K562 (cell line): Measurements from ENCODE around the gene PSMC3IP. TPM values are rescaled to one million over a fixed set of nuclear protein-coding genes. Genes with fewer than 3 reads are reported as not detected.
A peak's percentile ranks its signal among the peaks of the same experiment; 100 is the strongest.

Experiments used
- ASH1L ChIP-seq: fragments of 450-650 bp; IDR thresholded peaks from 2 replicates; pipeline ENCODE4 v1.6.1; 2018; ENCODE audit warnings: borderline replicate concordance, mild to moderate bottlenecking, low read depth; ENCODE audit not compliant: partially characterized antibody
- CBX1 ChIP-seq: sonication (generic); IDR thresholded peaks from 2 replicates; pipeline ENCODE4 v1.6.1; 2016; ENCODE audit warnings: antibody characterized with exemption, low read depth, mild to moderate bottlenecking
- CBX8 ChIP-seq: fragments of 200-600 bp; sonication (generic); IDR thresholded peaks from 2 replicates; pipeline ENCODE4 v1.6.1; 2012; ENCODE audit warnings: borderline replicate concordance, mixed run types, low read depth, mild to moderate bottlenecking, moderate library complexity, mixed read lengths, low read length, control low read depth, inconsistent platforms; ENCODE audit not compliant: poor library complexity, severe bottlenecking; ENCODE audit errors: extremely low read depth
- CEBPB ChIP-seq: fragments of 450-650 bp; IDR thresholded peaks from 2 replicates; pipeline ENCODE4 v1.6.1; 2016; ENCODE audit warnings: missing genetic modification characterization, missing compliant biosample characterization
- CHCHD3 ChIP-seq: fragments of 250-450 bp; sonication (Bioruptor Pico); IDR thresholded peaks from 2 replicates; pipeline ENCODE4 v2.1.2; 2022; ENCODE audit warnings: mild to moderate bottlenecking
- DACH1 ChIP-seq: fragments of 450-650 bp; IDR thresholded peaks from 2 replicates; pipeline ENCODE4 v1.6.1; 2018; ENCODE audit not compliant: partially characterized antibody
- DDX20 ChIP-seq: fragments of 450-650 bp; IDR thresholded peaks from 2 replicates; pipeline ENCODE4 v1.6.1; 2016; ENCODE audit warnings: missing genetic modification characterization, low read depth, mild to moderate bottlenecking, missing compliant biosample characterization, moderate library complexity
- DMBX1 ChIP-seq: fragments of 250-450 bp; sonication (Bioruptor Pico); IDR thresholded peaks from 2 replicates; pipeline ENCODE4 v1.8.0; 2022; ENCODE audit warnings: inconsistent platforms, mild to moderate bottlenecking, moderate library complexity, borderline replicate concordance
- ETV6 ChIP-seq, 3 experiments: fragments of 150-350 bp in 1 of 3; sonication (generic) in 1 of 3; formaldehyde crosslinking in 1 of 3; IDR thresholded peaks; 2 replicates each; pipeline versions ENCODE4 v1.6.1 to v1.8.0; 2014 to 2022; ENCODE audit warnings: borderline replicate concordance in 2 of 3, low read depth in 2 of 3, antibody characterized with exemption in 1 of 3, low read length in 1 of 3, mild to moderate bottlenecking in 1 of 3, missing genetic modification reagents in 1 of 3
- GABPA ChIP-seq: fragments of 200-800 bp; sonication (Bioruptor generic); conservative IDR thresholded peaks from 2 replicates; pipeline ENCODE4 v1.6.1; 2016; ENCODE audit warnings: low read depth, missing genetic modification characterization, missing compliant biosample characterization
- MBD2 ChIP-seq: sonication (generic); IDR thresholded peaks from 2 replicates; pipeline ENCODE4 v1.6.1; 2016; ENCODE audit warnings: low read depth, borderline replicate concordance
- NFRKB ChIP-seq: fragments of 450-650 bp; IDR thresholded peaks from 2 replicates; pipeline ENCODE4 v1.6.1; 2016; ENCODE audit warnings: low read depth
- RFX7 ChIP-seq: fragments of 250-450 bp; sonication (Bioruptor Pico); IDR thresholded peaks from 2 replicates; pipeline ENCODE4 v1.5.1; 2021; ENCODE audit warnings: mild to moderate bottlenecking
- SAFB2 ChIP-seq: fragments of 200-400 bp; formaldehyde crosslinking; IDR thresholded peaks from 2 replicates; pipeline ENCODE4 v1.6.1; 2018; ENCODE audit warnings: borderline replicate concordance, low read length, low read depth, moderate library complexity; ENCODE audit not compliant: severe bottlenecking
- THAP12 ChIP-seq: fragments of 250-450 bp; sonication (Bioruptor Pico); IDR thresholded peaks from 2 replicates; pipeline ENCODE4 v1.9.0; 2021; ENCODE audit warnings: mild to moderate bottlenecking, inconsistent platforms
- THRB ChIP-seq: fragments of 450-650 bp; formaldehyde crosslinking; conservative IDR thresholded peaks from 2 replicates; pipeline ENCODE4 v1.4.0; 2022; ENCODE audit warnings: mild to moderate bottlenecking, missing genetic modification characterization
- TSHZ1 ChIP-seq: fragments of 250-450 bp; sonication (Bioruptor Pico); IDR thresholded peaks from 2 replicates; pipeline ENCODE4 v1.4.0; 2020; ENCODE audit warnings: mild to moderate bottlenecking, moderate library complexity
- XRCC3 ChIP-seq: fragments of 450-650 bp; IDR thresholded peaks from 2 replicates; pipeline ENCODE4 v1.6.1; 2017; ENCODE audit warnings: mild to moderate bottlenecking, moderate library complexity
- ZBTB8A ChIP-seq: fragments of 450-650 bp; IDR thresholded peaks from 2 replicates; pipeline ENCODE4 v1.6.1; 2018; ENCODE audit warnings: mild to moderate bottlenecking, moderate library complexity; ENCODE audit not compliant: partially characterized antibody
- ZNF124 ChIP-seq: sonication (generic); formaldehyde crosslinking; IDR thresholded peaks from 2 replicates; pipeline ENCODE4 v1.8.1; 2022; ENCODE audit warnings: missing genetic modification reagents
- polyA plus RNA-seq, 8 experiments: library from polyadenylated mRNA; depleted of rRNA in 4 of 8; stranded (reverse) in 5 of 8; unstranded in 3 of 8; fragments of >200 nt; fragmentation: Nextera tagmentation in 2 of 8; fragmentation: Illumina TruSeq in 1 of 8; extraction: Ambion mirVana in 2 of 8; extraction: Trizol in 1 of 8; gene quantifications; 2 replicates each; pipeline versions ENCODE4 v1.2.1 to v1.2.3, GENCODE V29; 2011 to 2014; ENCODE audit warnings: inconsistent platforms in 1 of 8, missing spikeins in 1 of 8
- total RNA-seq, 7 experiments: library from RNA; depleted of rRNA in 6 of 7; stranded (reverse); fragments of >200 nt in 6 of 7; fragmentation: Illumina TruSeq in 2 of 7; extraction: Trizol in 2 of 7; gene quantifications; 2 replicates each; pipeline versions ENCODE4 v1.2.1 to v1.2.3, GENCODE V29; 2011 to 2021; ENCODE audit warnings: low replicate concordance in 1 of 7
- TF ChIP-seq, protein P1 (sequence below): sonication (generic); formaldehyde crosslinking; IDR thresholded peaks from 2 replicates; pipeline ENCODE4 v1.8.0; 2022; ENCODE audit warnings: missing genetic modification reagents, mild to moderate bottlenecking, moderate library complexity, borderline replicate concordance

Gene PSMC3IP
- total and polyA plus RNA-seq, 9 of the 15 experiments (the other 6 are each of a cell fraction or from before 2014, with no cell fraction given) = 13.8 to 65.6 (median 32.8) TPM

- TF ChIP-seq CHCHD3 (no peak), MBD2 (no peak), ASH1L (no peak), RFX7 (CRISPR knock-in tag) (no peak), NFRKB (no peak), GABPA (tag) (no peak; the same call in 1 of the 2 replicates), ZNF124 (CRISPR knock-in tag) (no peak), THRB (CRISPR knock-in tag) (no peak), SAFB2 (no peak), ETV6 (IDR thresholded peaks at IDR 0.05; ENCODE audit: borderline replicate concordance in 1 of 2, low read depth in 2 of 2, low read length in 1 of 2) (no peak), ETV6 (CRISPR knock-in tag; IDR thresholded peaks at IDR 0.05; ENCODE audit: borderline replicate concordance) (no peak), CEBPB (no peak), DACH1 (no peak), TSHZ1 (CRISPR knock-in tag) (no peak), THAP12 (peak; percentile 39), CBX1 (no peak), DMBX1 (no peak; the same call in 1 of the 2 replicates), CBX8 (no peak), DDX20 (tag) (no peak), ZBTB8A (no peak), XRCC3 (no peak)
- TF ChIP-seq, protein P1, sequence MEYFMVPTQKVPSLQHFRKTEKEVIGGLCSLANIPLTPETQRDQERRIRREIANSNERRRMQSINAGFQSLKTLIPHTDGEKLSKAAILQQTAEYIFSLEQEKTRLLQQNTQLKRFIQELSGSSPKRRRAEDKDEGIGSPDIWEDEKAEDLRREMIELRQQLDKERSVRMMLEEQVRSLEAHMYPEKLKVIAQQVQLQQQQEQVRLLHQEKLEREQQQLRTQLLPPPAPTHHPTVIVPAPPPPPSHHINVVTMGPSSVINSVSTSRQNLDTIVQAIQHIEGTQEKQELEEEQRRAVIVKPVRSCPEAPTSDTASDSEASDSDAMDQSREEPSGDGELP (CRISPR knock-in tag) = no peak
Observed at GRCh38 chr17:42536048-42536371, 41.5 kb downstream of the PSMC3IP start, which contains the start of gene NAGLU (continued).
